HepG2 (cell line): ENCODE data around the gene BRAT1.
"Not testable (repeated sequence)": the region's sequence is repeated elsewhere in the genome, so short reads cannot be mapped to it uniquely, and the experiment has no call there.

Experiments
- FOXA1 ChIP-seq, 2 experiments: fragments of 450-650 bp in 1 of 2; sonication (generic) in 1 of 2; formaldehyde crosslinking in 1 of 2; IDR thresholded peaks; 2 replicates each; pipeline versions ENCODE4 v1.4.0 to v1.6.1; 2016 to 2020; ENCODE audit warnings: missing genetic modification reagents in 1 of 2
- ONECUT2 ChIP-seq: sonication (generic); formaldehyde crosslinking; IDR thresholded peaks from 2 replicates; pipeline ENCODE4 v1.4.0; 2020; ENCODE audit warnings: missing genetic modification reagents
- YY1 ChIP-seq: IDR thresholded peaks from 2 replicates; pipeline ENCODE4 v1.6.1; 2011; ENCODE audit warnings: low read length, low read depth, moderate library complexity, mild to moderate bottlenecking; ENCODE audit not compliant: insufficient read depth, insufficient replicate concordance
- TF ChIP-seq, protein P1 (sequence below): fragments of 450-650 bp; IDR thresholded peaks from 2 replicates; pipeline ENCODE4 v1.6.1; 2016

DNA sequence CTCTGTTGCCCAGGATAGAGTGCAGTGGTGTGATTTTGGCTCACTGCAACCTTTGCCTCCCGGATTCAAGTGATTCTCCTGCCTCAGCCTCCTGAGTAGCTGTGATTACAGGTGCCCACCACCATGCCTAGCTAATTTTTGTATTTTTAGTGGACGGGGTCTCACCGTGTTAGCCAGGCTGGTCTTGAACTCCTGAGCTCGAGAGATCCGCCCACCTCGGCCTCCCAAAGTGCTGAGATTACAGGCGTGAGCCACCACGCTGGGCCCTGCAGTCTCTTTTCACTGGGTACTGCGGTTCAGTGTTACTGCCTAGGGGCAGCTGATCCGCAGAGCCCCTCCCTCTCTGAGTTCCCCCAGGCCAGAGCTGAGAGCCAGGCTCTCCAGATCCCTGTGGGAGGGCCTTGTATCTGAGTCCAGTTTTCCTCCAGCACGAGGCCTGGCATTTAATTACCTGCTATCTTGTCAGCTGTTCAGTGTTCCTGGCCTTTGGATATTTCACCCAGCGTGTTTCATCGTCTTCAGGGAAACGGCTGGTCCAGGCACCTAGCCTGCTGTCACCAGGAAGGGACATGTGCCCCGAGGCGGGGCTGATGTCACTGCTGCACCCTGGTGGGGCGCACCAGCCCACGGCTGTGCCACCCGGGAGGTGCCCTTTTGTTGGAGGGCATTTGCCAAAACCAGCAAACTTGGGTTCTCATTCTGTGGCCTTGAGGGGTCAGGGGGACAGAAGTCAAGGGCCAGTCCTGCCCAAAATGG, 19.3 kb downstream of the BRAT1 start:
- TF ChIP-seq, protein P1, sequence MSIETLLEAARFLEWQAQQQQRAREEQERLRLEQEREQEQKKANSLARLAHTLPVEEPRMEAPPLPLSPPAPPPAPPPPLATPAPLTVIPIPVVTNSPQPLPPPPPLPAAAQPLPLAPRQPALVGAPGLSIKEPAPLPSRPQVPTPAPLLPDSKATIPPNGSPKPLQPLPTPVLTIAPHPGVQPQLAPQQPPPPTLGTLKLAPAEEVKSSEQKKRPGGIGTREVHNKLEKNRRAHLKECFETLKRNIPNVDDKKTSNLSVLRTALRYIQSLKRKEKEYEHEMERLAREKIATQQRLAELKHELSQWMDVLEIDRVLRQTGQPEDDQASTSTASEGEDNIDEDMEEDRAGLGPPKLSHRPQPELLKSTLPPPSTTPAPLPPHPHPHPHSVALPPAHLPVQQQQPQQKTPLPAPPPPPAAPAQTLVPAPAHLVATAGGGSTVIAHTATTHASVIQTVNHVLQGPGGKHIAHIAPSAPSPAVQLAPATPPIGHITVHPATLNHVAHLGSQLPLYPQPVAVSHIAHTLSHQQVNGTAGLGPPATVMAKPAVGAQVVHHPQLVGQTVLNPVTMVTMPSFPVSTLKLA = not testable (repeated sequence)
- TF ChIP-seq ONECUT2 (CRISPR knock-in tag); YY1; FOXA1 (IDR thresholded peaks at IDR 0.05); FOXA1 (CRISPR knock-in tag; IDR thresholded peaks at IDR 0.05): not testable (repeated sequence)
